ENCODE results near the gene APRT. TPM values are rescaled to one million over a fixed set of nuclear protein-coding genes. Genes with fewer than 3 reads are reported as not detected.

Gene APRT, protein sequence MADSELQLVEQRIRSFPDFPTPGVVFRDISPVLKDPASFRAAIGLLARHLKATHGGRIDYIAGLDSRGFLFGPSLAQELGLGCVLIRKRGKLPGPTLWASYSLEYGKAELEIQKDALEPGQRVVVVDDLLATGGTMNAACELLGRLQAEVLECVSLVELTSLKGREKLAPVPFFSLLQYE
- 54.0 and 73.8 TPM in 2 replicates for total RNA-seq (ENCODE audit: low replicate concordance)

DNA sequence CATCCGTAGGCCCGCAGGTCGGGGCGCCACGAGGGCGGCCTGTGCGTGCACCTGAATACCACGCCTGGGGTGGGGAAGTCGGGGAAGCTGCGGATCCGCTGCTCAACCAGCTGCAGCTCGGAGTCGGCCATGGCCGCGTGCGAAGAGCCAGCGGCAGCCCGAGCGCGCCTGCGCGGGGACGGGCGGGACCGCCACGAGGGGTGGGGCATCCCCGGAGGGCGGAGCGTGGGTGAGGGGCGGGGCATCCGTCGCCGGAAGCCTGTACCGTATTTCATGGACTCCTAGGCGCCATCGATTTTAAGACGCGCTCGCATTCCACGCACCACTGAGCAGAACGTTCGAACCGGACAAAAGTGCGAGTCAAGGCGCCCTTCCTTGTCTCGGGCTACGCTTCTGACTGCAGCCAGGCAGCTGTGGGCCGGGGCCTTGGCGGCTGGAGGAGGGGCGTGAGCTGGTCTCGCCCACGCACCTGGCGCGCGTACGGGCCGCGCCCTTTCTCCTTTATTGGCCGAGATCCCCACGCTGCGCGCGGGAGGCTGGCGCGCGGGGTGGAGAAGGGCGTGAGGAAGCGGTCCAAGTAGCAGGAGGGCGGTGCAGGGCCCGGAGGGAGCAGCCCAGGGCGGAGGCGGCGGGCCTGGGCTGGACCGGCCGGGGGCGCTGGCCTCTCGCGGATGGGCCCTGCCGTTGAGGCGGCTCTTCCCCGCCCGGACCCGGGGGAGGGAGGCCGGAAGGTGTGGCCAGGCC lies at the start of gene APRT:
APRT (minus strand) TSS at position 160 of the 744 bp plus-strand sequence; CDS start at position 131, 29 bp downstream.
- peak; percentile 96 for DNase-seq (ENCODE audit: low read depth)
- TF ChIP-seq, protein P1, sequence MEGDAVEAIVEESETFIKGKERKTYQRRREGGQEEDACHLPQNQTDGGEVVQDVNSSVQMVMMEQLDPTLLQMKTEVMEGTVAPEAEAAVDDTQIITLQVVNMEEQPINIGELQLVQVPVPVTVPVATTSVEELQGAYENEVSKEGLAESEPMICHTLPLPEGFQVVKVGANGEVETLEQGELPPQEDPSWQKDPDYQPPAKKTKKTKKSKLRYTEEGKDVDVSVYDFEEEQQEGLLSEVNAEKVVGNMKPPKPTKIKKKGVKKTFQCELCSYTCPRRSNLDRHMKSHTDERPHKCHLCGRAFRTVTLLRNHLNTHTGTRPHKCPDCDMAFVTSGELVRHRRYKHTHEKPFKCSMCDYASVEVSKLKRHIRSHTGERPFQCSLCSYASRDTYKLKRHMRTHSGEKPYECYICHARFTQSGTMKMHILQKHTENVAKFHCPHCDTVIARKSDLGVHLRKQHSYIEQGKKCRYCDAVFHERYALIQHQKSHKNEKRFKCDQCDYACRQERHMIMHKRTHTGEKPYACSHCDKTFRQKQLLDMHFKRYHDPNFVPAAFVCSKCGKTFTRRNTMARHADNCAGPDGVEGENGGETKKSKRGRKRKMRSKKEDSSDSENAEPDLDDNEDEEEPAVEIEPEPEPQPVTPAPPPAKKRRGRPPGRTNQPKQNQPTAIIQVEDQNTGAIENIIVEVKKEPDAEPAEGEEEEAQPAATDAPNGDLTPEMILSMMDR (IDR thresholded peaks at IDR 0.05; ENCODE audit: insufficient read depth, low read length), result peak; percentile 14
- H3K4me3 ChIP-seq (ENCODE audit: low read depth, low read length), result peak within 1 kb of the TSS; percentile 84

DNA sequence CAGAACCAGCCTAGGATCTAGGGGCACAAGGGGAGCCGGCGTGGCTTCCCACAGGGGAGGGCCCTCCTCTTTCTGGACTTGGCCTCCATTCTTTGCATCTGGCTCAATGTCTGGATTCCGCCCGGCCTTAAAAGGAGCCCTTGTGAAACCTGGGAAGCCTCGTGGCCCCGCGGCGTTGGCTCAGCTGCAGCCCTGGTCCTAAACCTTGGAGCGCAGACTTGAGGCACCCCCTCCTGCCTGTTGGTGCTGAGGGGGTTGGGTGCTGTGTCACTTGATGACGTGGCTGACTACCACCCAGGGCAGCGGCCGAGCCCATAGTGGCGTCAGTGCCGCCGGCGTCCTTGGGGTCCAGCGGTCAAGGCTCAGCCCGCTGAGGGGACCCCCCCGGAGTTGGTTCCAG lies 49.6 kb upstream of the APRT start:
- DNase-seq (ENCODE audit: low read depth), result no peak
- H3K4me3 ChIP-seq (ENCODE audit: low read depth, low read length), result no peak overlapping the region
- TF ChIP-seq, protein P1 (IDR thresholded peaks at IDR 0.05; ENCODE audit: insufficient read depth, low read length), result no peak

DNA sequence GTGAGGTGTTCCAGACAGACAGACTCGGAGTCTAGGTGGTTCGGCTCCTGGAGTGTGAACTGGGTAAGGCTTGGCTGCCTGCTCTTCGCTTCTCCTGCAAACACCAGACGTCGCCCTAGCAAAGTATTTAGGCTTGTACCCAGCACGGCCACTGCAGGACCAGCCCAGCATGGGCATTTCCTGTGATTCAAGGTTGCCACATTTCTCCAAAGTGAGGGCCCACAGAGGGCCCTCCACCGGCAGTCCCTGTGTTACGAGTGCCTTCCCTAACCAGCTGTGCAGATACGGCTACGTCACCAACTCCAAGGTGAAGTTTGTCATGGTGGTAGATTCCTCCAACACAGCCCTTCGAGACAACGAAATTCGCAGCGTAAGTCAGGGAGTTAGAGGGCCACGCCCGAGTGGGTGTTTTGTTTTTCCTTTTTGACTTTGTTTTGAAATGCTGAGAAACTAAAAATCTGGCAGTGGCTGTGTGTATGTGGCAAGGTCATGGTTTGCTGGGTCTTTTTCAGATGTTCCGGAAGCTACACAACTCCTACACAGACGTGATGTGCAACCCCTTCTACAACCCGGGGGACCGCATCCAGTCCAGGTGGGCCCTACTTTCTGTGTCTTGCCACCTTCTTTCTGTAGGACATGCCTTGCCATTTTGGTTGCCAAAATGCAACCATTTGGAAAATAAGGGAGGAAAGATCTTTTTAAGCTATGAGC lies 47.8 kb upstream of the APRT start:
- TF ChIP-seq, protein P1 (IDR thresholded peaks at IDR 0.05; ENCODE audit: insufficient read depth, low read length), result no peak
- H3K4me3 ChIP-seq (ENCODE audit: low read depth, low read length), result no peak overlapping the region
- no peak for DNase-seq (ENCODE audit: low read depth)

DNA sequence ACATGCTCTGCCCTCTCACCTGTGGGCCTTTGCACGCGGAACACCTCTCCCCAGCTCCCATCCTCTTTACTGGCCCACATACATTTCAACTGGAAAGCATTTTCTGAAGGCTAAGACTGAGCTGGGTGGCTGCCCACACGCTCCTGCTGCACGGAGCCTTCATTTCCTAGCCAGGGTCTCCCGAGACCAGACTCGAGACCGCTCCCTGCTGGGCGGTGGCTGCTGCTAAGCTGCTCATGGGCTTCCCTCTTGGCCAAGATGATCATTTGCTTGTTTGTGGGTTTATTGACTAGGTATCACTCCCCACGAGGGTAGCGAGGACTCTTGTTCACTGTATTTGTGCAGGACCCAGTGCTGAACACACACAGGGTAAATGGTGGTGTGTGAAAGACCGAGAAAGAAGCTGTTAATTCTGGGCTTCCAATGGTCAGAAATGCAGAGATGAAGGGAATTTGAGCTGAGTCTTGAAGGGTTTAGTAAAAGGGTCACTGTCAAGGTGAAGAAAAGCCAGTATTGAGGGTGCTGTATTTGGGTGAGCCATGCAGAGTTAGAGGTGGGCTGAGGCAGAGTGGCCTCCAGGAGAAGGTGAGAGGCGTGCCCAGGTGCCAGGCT lies 46.1 kb upstream of the APRT start:
- DNase-seq (ENCODE audit: low read depth), result peak; percentile 75
- TF ChIP-seq, protein P1 (IDR thresholded peaks at IDR 0.05; ENCODE audit: insufficient read depth, low read length), result peak; percentile 89
- H3K4me3 ChIP-seq (ENCODE audit: low read depth, low read length), result peak overlapping the region; percentile 98

DNA sequence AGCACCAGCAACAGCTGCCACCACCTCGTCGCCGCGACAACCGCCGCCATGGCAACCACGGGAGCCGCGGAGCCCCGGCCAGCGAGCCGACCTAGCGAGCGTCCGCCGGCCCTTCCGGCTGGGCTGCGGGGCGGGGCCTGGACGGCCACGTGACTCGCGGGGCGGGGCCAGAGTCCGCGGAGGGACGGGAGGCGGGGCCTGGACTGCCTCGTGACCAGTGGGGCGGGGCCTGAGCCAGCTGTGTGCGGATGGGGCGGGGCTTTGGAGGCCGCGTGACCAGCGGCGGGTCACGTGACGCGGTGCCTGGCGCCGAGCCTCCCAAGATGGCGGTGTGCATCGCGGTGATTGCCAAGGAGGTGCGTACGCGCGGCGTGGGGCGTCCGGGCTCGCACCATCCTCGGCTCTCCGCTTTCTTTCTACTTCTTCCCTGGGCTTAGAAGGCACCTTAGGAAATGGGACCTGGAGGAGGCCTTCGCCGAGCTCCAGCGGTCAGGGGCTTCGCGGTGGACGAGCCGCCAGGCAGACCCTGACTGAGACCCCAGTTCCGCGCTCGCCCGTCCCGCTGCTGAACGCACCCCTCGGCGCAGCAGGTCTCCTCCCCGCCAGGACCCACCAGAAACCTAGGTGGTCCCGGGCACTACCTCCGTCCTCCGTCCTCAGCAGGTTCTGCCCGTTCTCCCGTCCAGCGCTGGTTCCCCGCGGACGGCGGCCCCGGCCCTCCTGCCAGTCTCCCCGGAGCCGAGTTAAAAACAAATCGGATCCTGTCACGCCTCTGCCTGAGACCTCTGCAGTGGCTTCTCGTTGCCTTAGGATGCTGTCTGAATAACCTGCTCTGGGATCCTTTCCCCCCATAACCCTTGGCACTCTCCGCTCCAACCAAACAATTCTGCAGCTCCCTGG lies 45.4 kb upstream of the APRT start, which contains the start of the genes GALNS and TRAPPC2L:
GALNS (minus strand) TSS at position 120 of the 900 bp plus-strand sequence; CDS start at position 50, 70 bp downstream.
TRAPPC2L (plus strand) TSS at position 300 of the 900 bp plus-strand sequence; CDS start at position 324, 24 bp downstream.
- H3K4me3 ChIP-seq (ENCODE audit: low read depth, low read length), result peak within 1 kb of the TSS; percentile 98

More for the DNA sequence above, 45.4 kb upstream of the APRT start, which contains the start of the genes GALNS and TRAPPC2L:
- TF ChIP-seq, protein P1 (IDR thresholded peaks at IDR 0.05; ENCODE audit: insufficient read depth, low read length), result no peak
- DNase-seq (ENCODE audit: low read depth), result peak; percentile 93

All from fibroblast of the aortic adventitia (primary cell).